CD14-positive monocyte (primary cell): ENCODE data around the gene DLK2. TPM values are rescaled to one million over a fixed set of nuclear protein-coding genes. Genes with fewer than 3 reads are reported as not detected.

ENCODE experiments used
- DNase-seq, 3 donors: peaks; one replicate each; pipeline ENCODE4 v3.0.0-alpha.2; 2011 to 2022
- H2AFZ ChIP-seq: 2 replicates; pipeline ENCODE4 v1.6.0; 2012; ENCODE audit warnings: mild to moderate bottlenecking, low read depth, low read length, inconsistent platforms; ENCODE audit not compliant: insufficient read depth, poor library complexity, severe bottlenecking
- H3K27ac ChIP-seq, 2 donors: 1 replicate in 1 of 2; 2 replicates in 1 of 2; pipeline ENCODE4 v1.5.1; 2012 to 2013; ENCODE audit warnings: low read length in 2 of 2, control low read depth in 1 of 2, inconsistent platforms in 1 of 2, low read depth in 1 of 2, mild to moderate bottlenecking in 1 of 2
- H3K27me3 ChIP-seq, 2 donors: one replicate each; pipeline versions ENCODE4 v1.6.0 to v1.6.1; 2011 to 2013; ENCODE audit warnings: low read length in 2 of 2; ENCODE audit not compliant: control insufficient read depth in 2 of 2, insufficient read depth in 2 of 2
- H3K36me3 ChIP-seq, 2 donors: replicated peaks in 1 of 2; 1 replicate in 1 of 2; 2 replicates in 1 of 2; pipeline versions ENCODE4 v1.5.1 to v1.6.1; 2012 to 2013; ENCODE audit warnings: low read length in 2 of 2, control low read depth in 1 of 2, inconsistent platforms in 1 of 2, mild to moderate bottlenecking in 1 of 2; ENCODE audit not compliant: insufficient read depth in 2 of 2, control insufficient read depth in 1 of 2
- H3K4me1 ChIP-seq, 2 donors: 1 replicate in 1 of 2; 2 replicates in 1 of 2; pipeline versions ENCODE4 v1.5.1 to v1.6.1; 2012 to 2013; ENCODE audit warnings: low read length in 2 of 2, control low read depth in 1 of 2, inconsistent platforms in 1 of 2, mild to moderate bottlenecking in 1 of 2, moderate library complexity in 1 of 2; ENCODE audit not compliant: insufficient read depth in 2 of 2, control insufficient read depth in 1 of 2
- H3K4me2 ChIP-seq: replicated peaks from 2 replicates; pipeline ENCODE3; 2012; ENCODE audit warnings: low read length, moderate library complexity, mild to moderate bottlenecking; ENCODE audit not compliant: poor library complexity, severe bottlenecking; ENCODE audit errors: extremely low read depth
- H3K4me3 ChIP-seq, 3 experiments: fragments of 200-600 bp in 1 of 3; sonication (generic) in 1 of 3; replicated peaks in 1 of 3; 1 replicate in 2 of 3; 2 replicates in 1 of 3; pipeline ENCODE4 v1.5.1; 2011 to 2013; ENCODE audit warnings: low read length in 3 of 3, mild to moderate bottlenecking in 3 of 3, control low read depth in 2 of 3, low read depth in 2 of 3, inconsistent platforms in 1 of 3, moderate library complexity in 1 of 3
- H3K79me2 ChIP-seq: 2 replicates; pipeline ENCODE4 v1.6.0; 2012; ENCODE audit warnings: mild to moderate bottlenecking, control low read depth, inconsistent platforms, low read length, moderate library complexity; ENCODE audit not compliant: insufficient read depth
- H3K9ac ChIP-seq: 2 replicates; pipeline ENCODE4 v1.6.0; 2017; ENCODE audit warnings: low read length, mild to moderate bottlenecking; ENCODE audit not compliant: insufficient read depth, poor library complexity, severe bottlenecking
- H3K9me3 ChIP-seq, 2 donors: replicated peaks in 1 of 2; 1 replicate in 1 of 2; 2 replicates in 1 of 2; pipeline versions ENCODE4 v1.5.1 to v1.6.1; 2012 to 2013; ENCODE audit warnings: low read length in 2 of 2, control low read depth in 1 of 2; ENCODE audit not compliant: control insufficient read depth in 1 of 2, insufficient read depth in 1 of 2
- H4K20me1 ChIP-seq: 2 replicates; pipeline ENCODE4 v1.6.0; 2012; ENCODE audit warnings: mild to moderate bottlenecking, low read length, control low read depth, moderate library complexity; ENCODE audit not compliant: insufficient read depth
- H3K27ac Mint-ChIP-seq, 7 donors: one replicate each; pipeline ENCODE4 v1.8.0; 2020; ENCODE audit warnings: mild to moderate bottlenecking in 7 of 7, mixed read lengths in 7 of 7, moderate library complexity in 6 of 7, inconsistent platforms in 2 of 7
- H3K27me3 Mint-ChIP-seq, 3 donors: one replicate each; pipeline ENCODE4 v1.8.0; 2021 to 2022; ENCODE audit warnings: low read depth in 3 of 3, mild to moderate bottlenecking in 3 of 3, mixed read lengths in 3 of 3, moderate library complexity in 3 of 3, inconsistent platforms in 1 of 3
- H3K36me3 Mint-ChIP-seq, 2 donors: one replicate each; pipeline ENCODE4 v1.8.0; 2020; ENCODE audit warnings: mixed read lengths in 2 of 2, inconsistent platforms in 1 of 2, mild to moderate bottlenecking in 1 of 2
- H3K4me1 Mint-ChIP-seq: one replicate; pipeline ENCODE4 v1.8.0; 2020; ENCODE audit warnings: mild to moderate bottlenecking, mixed read lengths
- H3K4me3 Mint-ChIP-seq, 2 donors: one replicate each; pipeline ENCODE4 v1.8.0; 2020; ENCODE audit warnings: mild to moderate bottlenecking in 2 of 2, mixed read lengths in 2 of 2, moderate library complexity in 1 of 2
- H3K9me3 Mint-ChIP-seq, 7 donors: one replicate each; pipeline ENCODE4 v1.8.0; 2020 to 2022; ENCODE audit warnings: mixed read lengths in 7 of 7, mild to moderate bottlenecking in 6 of 7, moderate library complexity in 6 of 7, inconsistent platforms in 2 of 7
- CTCF ChIP-seq: fragments of 200-600 bp; IDR thresholded peaks from one replicate; pipeline ENCODE4 v1.8.0; 2022; ENCODE audit warnings: antibody characterized with exemption, mild to moderate bottlenecking
- WGBS: methylation state at CpG from one replicate; pipeline ENCODE4 v1.1.5; 2013; ENCODE audit warnings: missing lambda C conversion rate; ENCODE audit not compliant: insufficient coverage; 5-methylcytosine and 5-hydroxymethylcytosine counted together
- intact Hi-C, 2 donors: fragments of 100-400 bp; cut with micrococcal nuclease; formaldehyde crosslinking; loops; one replicate each; pipeline versions ENCODE4 v1.15.0 to v1.15.1; 2023
- polyA plus RNA-seq, 3 donors: library from polyadenylated mRNA; depleted of rRNA in 1 of 3; unstranded in 2 of 3; stranded (reverse) in 1 of 3; fragments of 300-500 nt in 2 of 3; fragments of >200 nt in 1 of 3; fragmentation: Illumina TruSeq in 2 of 3; gene quantifications; 1 replicate in 2 of 3; 2 replicates in 1 of 3; pipeline ENCODE4 v1.2.3, GENCODE V29; 2012 to 2021

The DLK2 gene
- polyA plus RNA-seq, 3 donors: 0.08 TPM; not detected in 2

- Histone ChIP-seq H3K9ac (no peak overlapping the region), H3K36me3 (no peaks in the 10 kb centered on the region), H3K4me3 (no peak overlapping the region), H3K4me2 (no peak overlapping the region), H3K79me2 (no peaks in the 10 kb centered on the region), H3K4me1 (peaks cover 0 to 3% of the 10 kb centered on the region in 2 donors), H3K27ac (no peak overlapping the region), H4K20me1 (no peaks in the 10 kb centered on the region), H3K27me3 (peaks cover 0 to 18% of the 10 kb centered on the region in 2 donors), H3K9me3 (no peaks in the 10 kb centered on the region), H2AFZ (no peak overlapping the region)
- H3K9me3 Mint-ChIP-seq: peaks cover 0 to 9% (median 3%) of the 10 kb centered on the region in 7 donors
- intact Hi-C loops: no loop called here
- DNase-seq: no peak
- H3K4me1 Mint-ChIP-seq: peaks cover 2% of the 10 kb centered on the region
- H3K4me3 Mint-ChIP-seq: no peak overlapping the region
- H3K27ac Mint-ChIP-seq: no peak overlapping the region
- H3K36me3 Mint-ChIP-seq: no peaks in the 10 kb centered on the region
- H3K27me3 Mint-ChIP-seq: peaks cover 7 to 39% (median 8%) of the 10 kb centered on the region in 3 donors
- no CpG with 5 or more reads among the region's 3 CpGs for WGBS
- no peak for TF ChIP-seq CTCF
Observed at GRCh38 chr6:43421831-43422230, 33.5 kb downstream of the DLK2 start.

GRCh38 chr6:43420012-43420709, 35.2 kb downstream of the DLK2 start:
- Histone ChIP-seq H3K27ac (no peak overlapping the region), H3K79me2 (no peaks in the 10 kb centered on the region), H2AFZ (no peak overlapping the region), H3K27me3 (peaks cover 0 to 18% of the 10 kb centered on the region in 2 donors), H3K4me1 (no peaks in the 10 kb centered on the region), H3K4me3 (no peak overlapping the region), H3K9me3 (no peaks in the 10 kb centered on the region), H3K4me2 (no peak overlapping the region), H4K20me1 (no peaks in the 10 kb centered on the region), H3K36me3 (no peaks in the 10 kb centered on the region), H3K9ac (no peak overlapping the region)
- intact Hi-C loops: no loop called here
- Mint-ChIP-seq H3K27ac (no peak overlapping the region), H3K9me3 (peaks cover 0 to 9% (median 3%) of the 10 kb centered on the region in 7 donors), H3K4me3 (no peak overlapping the region), H3K27me3 (peaks cover 11 to 48% (median 12%) of the 10 kb centered on the region in 3 donors), H3K36me3 (no peaks in the 10 kb centered on the region), H3K4me1 (no peaks in the 10 kb centered on the region)
- 100% methylated on average over 2 of the region's 5 CpGs for WGBS
- no peak for DNase-seq
- no peak for TF ChIP-seq CTCF
